Tibial nerve (tissue), 3 donors: ENCODE data around the gene SH2D6.

ENCODE experiments used
- CTCF ChIP-seq, 5 experiments: fragments of 200-600 bp in 3 of 5; fragments of 450-650 bp in 2 of 5; sonication (generic) in 3 of 5; IDR thresholded peaks; one replicate each; pipeline ENCODE4 v1.5.1; 2016 to 2019; ENCODE audit warnings: antibody characterized with exemption in 5 of 5, mild to moderate bottlenecking in 3 of 5, moderate library complexity in 2 of 5
- POLR2A ChIP-seq, 2 donors: fragments of 450-650 bp; IDR thresholded peaks; one replicate each; pipeline ENCODE4 v1.6.1; 2017; ENCODE audit warnings: antibody characterized with exemption in 2 of 2, mild to moderate bottlenecking in 2 of 2, moderate library complexity in 2 of 2

- TF ChIP-seq POLR2A (IDR thresholded peaks at IDR 0.05) = no peak
- no peak for TF ChIP-seq CTCF (IDR thresholded peaks at IDR 0.05)
These were observed 27.1 kb downstream of the SH2D6 start for GRCh38 chr2:85445316-85446295.
